Astrocyte (in vitro differentiated cells and primary cell): ENCODE results near the gene FGF2. TPM values are rescaled to one million over a fixed set of nuclear protein-coding genes. Genes with fewer than 3 reads are reported as not detected.

Source experiments
- DNase-seq: peaks from one replicate; pipeline ENCODE4 v3.0.0-alpha.2; 2010; ENCODE audit warnings: low read depth
- FAIRE-seq: peaks from 2 replicates; lab custom pipeline; 2011; peaks lifted over from hg19 to GRCh38; lab: Jason Lieb, UNC
- H2AFZ ChIP-seq: 2 replicates; pipeline ENCODE4 v1.6.0; 2012; ENCODE audit warnings: low read depth, low read length, inconsistent platforms
- H3K27ac ChIP-seq: 2 replicates; pipeline ENCODE4 v1.5.1; 2011; ENCODE audit warnings: low read depth, low read length, inconsistent platforms
- H3K27me3 ChIP-seq: 2 replicates; pipeline ENCODE4 v1.6.0; 2011; ENCODE audit warnings: low read length, inconsistent platforms; ENCODE audit not compliant: insufficient read depth
- H3K36me3 ChIP-seq: 2 replicates; pipeline ENCODE4 v1.5.1; 2011; ENCODE audit warnings: low read length, inconsistent platforms; ENCODE audit not compliant: insufficient read depth
- H3K4me1 ChIP-seq: 2 replicates; pipeline ENCODE4 v1.5.1; 2011; ENCODE audit warnings: low read length, inconsistent platforms; ENCODE audit not compliant: insufficient read depth
- H3K4me2 ChIP-seq: 2 replicates; pipeline ENCODE4 v1.6.0; 2012; ENCODE audit warnings: low read length, inconsistent platforms
- H3K4me3 ChIP-seq: 2 replicates; pipeline ENCODE4 v1.5.1; 2011; ENCODE audit warnings: low read depth, mild to moderate bottlenecking, low read length, inconsistent platforms; ENCODE audit not compliant: insufficient read depth
- H3K79me2 ChIP-seq: 2 replicates; pipeline ENCODE4 v1.6.0; 2012; ENCODE audit warnings: mild to moderate bottlenecking, low read length, inconsistent platforms; ENCODE audit not compliant: insufficient read depth
- H3K9ac ChIP-seq: 2 replicates; pipeline ENCODE4 v1.6.0; 2012; ENCODE audit warnings: mild to moderate bottlenecking, low read length, inconsistent platforms
- H3K9me3 ChIP-seq: 2 replicates; pipeline ENCODE4 v1.5.1; 2012; ENCODE audit warnings: low read depth, mild to moderate bottlenecking, low read length, inconsistent platforms; ENCODE audit not compliant: insufficient read depth
- H4K20me1 ChIP-seq: 2 replicates; pipeline ENCODE4 v1.6.0; 2012; ENCODE audit warnings: low read length, inconsistent platforms; ENCODE audit not compliant: insufficient read depth
- H3K27ac Mint-ChIP-seq: one replicate; pipeline ENCODE4 v1.8.0; 2021; ENCODE audit warnings: mild to moderate bottlenecking, mixed read lengths; ENCODE audit not compliant: unreplicated experiment
- H3K27me3 Mint-ChIP-seq: one replicate; pipeline ENCODE4 v1.8.0; 2021; ENCODE audit warnings: low read depth, mixed read lengths; ENCODE audit not compliant: unreplicated experiment
- H3K36me3 Mint-ChIP-seq: one replicate; pipeline ENCODE4 v1.8.0; 2021; ENCODE audit warnings: low read depth, mixed read lengths; ENCODE audit not compliant: unreplicated experiment
- H3K4me1 Mint-ChIP-seq: one replicate; pipeline ENCODE4 v1.8.0; 2021; ENCODE audit warnings: low read depth, mixed read lengths; ENCODE audit not compliant: unreplicated experiment
- H3K4me3 Mint-ChIP-seq: one replicate; pipeline ENCODE4 v1.8.0; 2021; ENCODE audit warnings: mild to moderate bottlenecking, moderate library complexity, mixed read lengths; ENCODE audit not compliant: unreplicated experiment
- H3K9me3 Mint-ChIP-seq: one replicate; pipeline ENCODE4 v1.8.0; 2021; ENCODE audit warnings: mild to moderate bottlenecking, mixed read lengths; ENCODE audit not compliant: unreplicated experiment
- CTCF ChIP-seq: IDR thresholded peaks from 2 replicates; pipeline ENCODE4 v1.5.1; 2011; ENCODE audit warnings: low read depth, mild to moderate bottlenecking, inconsistent platforms, low read length, moderate library complexity; ENCODE audit not compliant: insufficient read depth
- EZH2 ChIP-seq: IDR thresholded peaks from 2 replicates; pipeline ENCODE4 v1.6.1; 2012; ENCODE audit warnings: mild to moderate bottlenecking, low read length, inconsistent platforms; ENCODE audit not compliant: insufficient read depth
- total RNA-seq: library from RNA; stranded (reverse); gene quantifications from 2 replicates; pipeline ENCODE4 v1.2.1, GENCODE V29; 2021

Gene FGF2
- total RNA-seq, 1 donor from 2014 or later, result 38.4 TPM

- Histone ChIP-seq H3K79me2 (peaks cover 46% of the 10 kb centered on the region), H3K27ac (no peak overlapping the region), H2AFZ (no peak overlapping the region), H3K9me3 (no peaks in the 10 kb centered on the region), H3K9ac (peak overlapping the region; percentile 87), H3K4me3 (peak overlapping the region; percentile 87), H3K4me2 (peak overlapping the region; percentile 89), H4K20me1 (no peaks in the 10 kb centered on the region), H3K36me3 (no peaks in the 10 kb centered on the region), H3K27me3 (no peaks in the 10 kb centered on the region), H3K4me1 (no peaks in the 10 kb centered on the region)
- H3K4me3 Mint-ChIP-seq, result peak overlapping the region; percentile 100
- FAIRE-seq (no peak), DNase-seq (no peak)
- no peaks in the 10 kb centered on the region for H3K4me1 Mint-ChIP-seq
- TF ChIP-seq EZH2, result no peak
- TF ChIP-seq CTCF, result no peak
- H3K27me3 Mint-ChIP-seq, result no peaks in the 10 kb centered on the region
- H3K27ac Mint-ChIP-seq, result no peak overlapping the region
- H3K9me3 Mint-ChIP-seq, result no peaks in the 10 kb centered on the region
- no peaks in the 10 kb centered on the region for H3K36me3 Mint-ChIP-seq
Measured at GRCh38 chr4:122921300-122921699, 94.7 kb downstream of the FGF2 start.

DNA sequence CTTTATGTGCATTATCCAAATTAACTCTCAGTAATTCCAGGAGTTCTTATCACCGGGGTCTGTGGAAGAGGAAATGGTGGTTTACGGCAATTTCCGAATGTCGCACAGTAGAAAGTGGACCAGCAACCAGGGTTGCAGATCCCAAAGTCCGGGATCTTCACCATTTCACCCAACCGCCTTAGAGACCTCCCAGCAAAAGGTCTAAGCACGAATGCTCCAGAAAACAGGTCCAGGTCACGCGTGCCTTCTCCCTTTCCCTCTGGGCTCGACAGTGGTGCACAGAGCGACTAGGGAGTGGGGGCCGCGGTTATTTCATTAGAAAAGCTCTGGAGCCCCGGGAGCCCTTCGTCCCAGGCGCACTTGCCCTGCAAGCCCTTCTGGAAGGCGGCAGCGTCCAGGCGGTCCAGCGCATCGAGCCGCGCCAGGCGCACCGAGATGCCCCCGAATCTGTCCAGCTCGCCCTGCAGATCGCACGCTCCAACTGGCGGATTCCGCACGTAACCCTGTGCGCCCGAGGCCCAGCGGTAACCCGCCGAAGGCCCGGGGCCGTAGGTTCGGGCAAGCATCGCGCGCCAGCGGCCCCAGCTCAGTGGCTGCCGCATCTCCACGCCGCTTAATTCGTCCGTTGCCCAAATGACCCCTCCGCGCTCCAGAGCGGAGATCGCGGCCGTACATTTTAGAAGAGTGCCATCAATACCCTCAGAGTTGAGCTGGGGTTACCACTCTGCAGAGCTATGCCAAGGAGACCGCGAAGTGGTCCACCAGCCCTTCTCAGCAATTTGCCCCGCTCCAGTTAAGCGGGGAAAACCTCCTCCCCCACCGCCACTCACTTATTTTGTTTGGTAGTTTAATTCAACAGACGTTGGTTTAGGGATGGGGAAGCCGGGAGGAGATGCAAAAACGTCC is 95.6 kb downstream of the FGF2 start, which contains the start of gene NUDT6:
TSS of gene NUDT6 (minus strand) at position 627 of the 906 bp plus-strand sequence. CDS start at position 602, 25 bp downstream.
- H3K9ac ChIP-seq, result peak within 1 kb of the TSS; percentile 87
- peak within 1 kb of the TSS; percentile 73 for H3K27ac Mint-ChIP-seq
- no peaks in the 10 kb centered on the region for H3K4me1 ChIP-seq
- FAIRE-seq, result no peak
- peak within 1 kb of the TSS; percentile 89 for H2AFZ ChIP-seq
- H3K4me3 Mint-ChIP-seq, result peak within 1 kb of the TSS; percentile 100
- H3K79me2 ChIP-seq, result peaks cover 54% of the 10 kb centered on the region
- peak; percentile 50 for DNase-seq
- H3K36me3 ChIP-seq, result no peaks in the 10 kb centered on the region
- no peaks in the 10 kb centered on the region for H3K27me3 ChIP-seq
- no peaks in the 10 kb centered on the region for H4K20me1 ChIP-seq
- no peaks in the 10 kb centered on the region for H3K27me3 Mint-ChIP-seq
- TF ChIP-seq EZH2, result no peak
- peak within 1 kb of the TSS; percentile 87 for H3K4me3 ChIP-seq
- H3K36me3 Mint-ChIP-seq, result no peaks in the 10 kb centered on the region
- no peaks in the 10 kb centered on the region for H3K9me3 Mint-ChIP-seq
- H3K4me1 Mint-ChIP-seq, result peaks cover 2% of the 10 kb centered on the region
- no peaks in the 10 kb centered on the region for H3K9me3 ChIP-seq
- peak within 1 kb of the TSS; percentile 67 for H3K27ac ChIP-seq
- H3K4me2 ChIP-seq, result peak within 1 kb of the TSS; percentile 89

GRCh38 chr4:122922877-122923511 is 96.4 kb downstream of the FGF2 start:
- peaks cover 55% of the 10 kb centered on the region for H3K79me2 ChIP-seq
- FAIRE-seq, result no peak
- H3K27ac ChIP-seq, result peak overlapping the region; percentile 67

More at GRCh38 chr4:122922877-122923511, 96.4 kb downstream of the FGF2 start:
- H3K4me3 Mint-ChIP-seq, result peak overlapping the region; percentile 100
- Histone ChIP-seq H3K4me1 (no peaks in the 10 kb centered on the region), H3K36me3 (no peaks in the 10 kb centered on the region), H4K20me1 (no peaks in the 10 kb centered on the region), H3K9me3 (no peaks in the 10 kb centered on the region), H2AFZ (peak overlapping the region; percentile 89), H3K4me3 (peak overlapping the region; percentile 87), H3K9ac (peak overlapping the region; percentile 87), H3K27me3 (no peaks in the 10 kb centered on the region), H3K4me2 (peak overlapping the region; percentile 89)
- H3K27ac Mint-ChIP-seq, result peak overlapping the region; percentile 73
- H3K36me3 Mint-ChIP-seq, result no peaks in the 10 kb centered on the region
- peaks cover 2% of the 10 kb centered on the region for H3K4me1 Mint-ChIP-seq
- TF ChIP-seq CTCF (no peak), EZH2 (no peak)
- no peaks in the 10 kb centered on the region for H3K27me3 Mint-ChIP-seq
- no peaks in the 10 kb centered on the region for H3K9me3 Mint-ChIP-seq
- DNase-seq, result peak; percentile 78
